Neural cell (in vitro differentiated cells): ENCODE data around the gene UTP3.
"Not testable (repeated sequence)": the region's sequence is repeated elsewhere in the genome, so short reads cannot be mapped to it uniquely, and the experiment has no call there.

Source experiments
- MXI1 ChIP-seq: fragments of 450-650 bp; conservative IDR thresholded peaks from 2 replicates; pipeline ENCODE4 v1.6.1; 2014; ENCODE audit warnings: antibody characterized with exemption, mild to moderate bottlenecking; ENCODE audit not compliant: poor library complexity, severe bottlenecking
- TF ChIP-seq, protein P1 (sequence below): fragments of 450-650 bp; IDR thresholded peaks from 2 replicates; pipeline ENCODE4 v1.5.1; 2014; ENCODE audit warnings: antibody characterized with exemption, mild to moderate bottlenecking, moderate library complexity; ENCODE audit not compliant: poor library complexity, severe bottlenecking

DNA sequence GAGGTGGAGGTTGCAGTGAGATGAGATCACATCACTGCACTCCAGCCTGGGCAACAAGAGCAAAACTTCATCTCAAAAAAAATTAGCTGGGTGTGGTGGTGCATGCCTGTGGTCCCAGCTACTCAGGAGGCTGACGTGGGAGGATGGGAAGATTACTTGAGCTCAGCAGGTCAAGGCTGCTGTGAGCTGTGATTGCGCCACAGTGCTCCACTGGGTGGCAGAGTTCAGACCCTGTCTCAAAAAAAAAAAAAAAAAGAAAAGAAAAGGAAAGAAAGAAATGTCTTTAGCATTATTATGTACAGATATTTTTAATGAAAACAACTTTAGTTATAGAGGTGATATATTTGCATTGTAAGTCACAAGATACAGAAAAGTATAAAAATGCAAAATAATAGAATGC, 47.6 kb downstream of the UTP3 start:
- TF ChIP-seq, protein P1, sequence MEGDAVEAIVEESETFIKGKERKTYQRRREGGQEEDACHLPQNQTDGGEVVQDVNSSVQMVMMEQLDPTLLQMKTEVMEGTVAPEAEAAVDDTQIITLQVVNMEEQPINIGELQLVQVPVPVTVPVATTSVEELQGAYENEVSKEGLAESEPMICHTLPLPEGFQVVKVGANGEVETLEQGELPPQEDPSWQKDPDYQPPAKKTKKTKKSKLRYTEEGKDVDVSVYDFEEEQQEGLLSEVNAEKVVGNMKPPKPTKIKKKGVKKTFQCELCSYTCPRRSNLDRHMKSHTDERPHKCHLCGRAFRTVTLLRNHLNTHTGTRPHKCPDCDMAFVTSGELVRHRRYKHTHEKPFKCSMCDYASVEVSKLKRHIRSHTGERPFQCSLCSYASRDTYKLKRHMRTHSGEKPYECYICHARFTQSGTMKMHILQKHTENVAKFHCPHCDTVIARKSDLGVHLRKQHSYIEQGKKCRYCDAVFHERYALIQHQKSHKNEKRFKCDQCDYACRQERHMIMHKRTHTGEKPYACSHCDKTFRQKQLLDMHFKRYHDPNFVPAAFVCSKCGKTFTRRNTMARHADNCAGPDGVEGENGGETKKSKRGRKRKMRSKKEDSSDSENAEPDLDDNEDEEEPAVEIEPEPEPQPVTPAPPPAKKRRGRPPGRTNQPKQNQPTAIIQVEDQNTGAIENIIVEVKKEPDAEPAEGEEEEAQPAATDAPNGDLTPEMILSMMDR, result peak; percentile 31
- not testable (repeated sequence) for TF ChIP-seq MXI1
